H9 (cell line): ENCODE results near the gene DUSP2. TPM values are rescaled to one million over a fixed set of nuclear protein-coding genes. Genes with fewer than 3 reads are reported as not detected.

Experiments used
- DNase-seq: peaks from one replicate; pipeline ENCODE4 v3.0.0-alpha.2; 2017
- H2AFZ ChIP-seq: one replicate; pipeline ENCODE4 v1.6.1; 2013; ENCODE audit warnings: mild to moderate bottlenecking, low read length, control low read depth, moderate library complexity
- H2AK5ac ChIP-seq: 2 replicates; pipeline ENCODE4 v1.6.1; 2013; ENCODE audit warnings: low read length, control low read depth, mixed read lengths; ENCODE audit not compliant: insufficient read length
- H2BK120ac ChIP-seq: one replicate; pipeline ENCODE4 v1.6.1; 2013; ENCODE audit warnings: low read depth, mild to moderate bottlenecking, low read length, control low read depth, inconsistent platforms; ENCODE audit not compliant: poor library complexity, severe bottlenecking
- H2BK12ac ChIP-seq: 2 replicates; pipeline ENCODE4 v1.6.1; 2013; ENCODE audit warnings: low read length, control low read depth, mixed read lengths, low read depth; ENCODE audit not compliant: insufficient read length
- H2BK15ac ChIP-seq: 2 replicates; pipeline ENCODE4 v1.6.1; 2013; ENCODE audit warnings: low read depth, low read length, control low read depth
- H2BK20ac ChIP-seq: one replicate; pipeline ENCODE4 v1.6.1; 2013; ENCODE audit warnings: low read depth, mild to moderate bottlenecking, low read length, control low read depth, inconsistent platforms; ENCODE audit not compliant: poor library complexity, severe bottlenecking
- H2BK5ac ChIP-seq: 2 replicates; pipeline ENCODE4 v1.6.1; 2013; ENCODE audit warnings: low read length, control low read depth, mixed read lengths; ENCODE audit not compliant: insufficient read length
- H3K14ac ChIP-seq: 2 replicates; pipeline ENCODE4 v1.6.1; 2013; ENCODE audit warnings: low read length, control low read depth; ENCODE audit not compliant: insufficient read depth
- H3K18ac ChIP-seq: 2 replicates; pipeline ENCODE4 v1.6.1; 2013; ENCODE audit warnings: low read depth, mild to moderate bottlenecking, mixed read lengths, low read length, control low read depth; ENCODE audit not compliant: insufficient read length
- H3K23ac ChIP-seq: 2 replicates; pipeline ENCODE4 v1.6.1; 2013; ENCODE audit warnings: low read length, control low read depth, mixed read lengths, low read depth; ENCODE audit not compliant: insufficient read length
- H3K23me2 ChIP-seq: 2 replicates; pipeline ENCODE4 v1.6.1; 2013; ENCODE audit warnings: low read depth, mild to moderate bottlenecking, mixed read lengths, low read length, control low read depth; ENCODE audit not compliant: insufficient read length, poor library complexity, severe bottlenecking
- H3K27ac ChIP-seq: 2 replicates; pipeline ENCODE4 v1.5.1; 2013; ENCODE audit warnings: low read length, control low read depth, mixed read lengths, low read depth; ENCODE audit not compliant: insufficient read length
- H3K27me3 ChIP-seq: 2 replicates; pipeline ENCODE4 v1.6.1; 2013; ENCODE audit warnings: low read length, control low read depth, inconsistent platforms; ENCODE audit not compliant: insufficient read depth
- H3K4ac ChIP-seq: 2 replicates; pipeline ENCODE4 v1.6.1; 2013; ENCODE audit warnings: low read depth, mild to moderate bottlenecking, control low read depth, inconsistent platforms, low read length, moderate library complexity
- H3K4me1 ChIP-seq: 2 replicates; pipeline ENCODE4 v1.6.1; 2013; ENCODE audit warnings: low read length, control low read depth, inconsistent platforms; ENCODE audit not compliant: insufficient read depth
- H3K4me2 ChIP-seq: 2 replicates; pipeline ENCODE4 v1.6.1; 2013; ENCODE audit warnings: low read length, control low read depth, mixed read lengths; ENCODE audit not compliant: insufficient read length, insufficient read depth
- H3K56ac ChIP-seq: 2 replicates; pipeline ENCODE4 v1.6.1; 2013; ENCODE audit warnings: low read depth, mild to moderate bottlenecking, mixed read lengths, low read length, control low read depth; ENCODE audit not compliant: insufficient read length
- H3K79me1 ChIP-seq: 2 replicates; pipeline ENCODE4 v1.6.1; 2013; ENCODE audit warnings: low read depth, mild to moderate bottlenecking, moderate library complexity, low read length, control low read depth, inconsistent platforms; ENCODE audit not compliant: insufficient read depth, poor library complexity, severe bottlenecking
- H3K79me2 ChIP-seq: 2 replicates; pipeline ENCODE4 v1.6.1; 2013; ENCODE audit warnings: low read length, control low read depth, inconsistent platforms; ENCODE audit not compliant: insufficient read depth
- H3K9ac ChIP-seq: 2 replicates; pipeline ENCODE4 v1.6.1; 2013; ENCODE audit warnings: low read length, control low read depth, mixed read lengths; ENCODE audit not compliant: insufficient read length; ENCODE audit errors: extremely low read depth
- H3K9me3 ChIP-seq: one replicate; pipeline ENCODE4 v1.6.1; 2013; ENCODE audit warnings: low read depth, low read length, inconsistent platforms; ENCODE audit not compliant: control insufficient read depth
- H3T11ph ChIP-seq: one replicate; pipeline ENCODE4 v1.6.1; 2013; ENCODE audit warnings: mild to moderate bottlenecking, low read length, control low read depth, inconsistent platforms
- H4K20me1 ChIP-seq: one replicate; pipeline ENCODE4 v1.6.1; 2013; ENCODE audit not compliant: control insufficient read depth, insufficient read length, insufficient read depth
- H4K5ac ChIP-seq: 2 replicates; pipeline ENCODE4 v1.6.1; 2013; ENCODE audit warnings: low read depth, mild to moderate bottlenecking, mixed read lengths, low read length, control low read depth; ENCODE audit not compliant: insufficient read length
- H4K8ac ChIP-seq: replicated peaks from 2 replicates; pipeline ENCODE4 v1.6.1; 2013; ENCODE audit warnings: low read length, control low read depth, mixed read lengths, low read depth; ENCODE audit not compliant: insufficient read length
- H4K91ac ChIP-seq: 2 replicates; pipeline ENCODE4 v1.6.1; 2013; ENCODE audit warnings: low read depth, mild to moderate bottlenecking, moderate library complexity, mixed read lengths, low read length, control low read depth; ENCODE audit not compliant: insufficient read length
- H3K27ac Mint-ChIP-seq, 3 experiments: 2 replicates in 2 of 3; 3 replicates in 1 of 3; pipeline ENCODE4 v1.8.0; 2020 to 2021; ENCODE audit warnings: mixed read lengths in 3 of 3, mild to moderate bottlenecking in 1 of 3, moderate library complexity in 1 of 3
- H3K27me3 Mint-ChIP-seq: 2 replicates; pipeline ENCODE4 v1.8.0; 2021; ENCODE audit warnings: low read depth, mild to moderate bottlenecking, moderate library complexity, mixed read lengths
- H3K36me3 Mint-ChIP-seq, 3 experiments: 2 replicates in 2 of 3; 3 replicates in 1 of 3; pipeline ENCODE4 v1.8.0; 2020 to 2021; ENCODE audit warnings: low read depth in 3 of 3, mixed read lengths in 3 of 3; ENCODE audit not compliant: insufficient read depth in 1 of 3
- H3K4me1 Mint-ChIP-seq, 2 experiments: 2 replicates each; pipeline ENCODE4 v1.8.0; 2020; ENCODE audit warnings: mixed read lengths in 2 of 2
- H3K4me3 Mint-ChIP-seq, 2 experiments: 2 replicates in 1 of 2; 3 replicates in 1 of 2; pipeline ENCODE4 v1.8.0; 2020 to 2021; ENCODE audit warnings: mild to moderate bottlenecking in 2 of 2, mixed read lengths in 2 of 2, moderate library complexity in 1 of 2
- H3K9me3 Mint-ChIP-seq, 2 experiments: 2 replicates in 1 of 2; 3 replicates in 1 of 2; pipeline ENCODE4 v1.8.0; 2020; ENCODE audit warnings: mild to moderate bottlenecking in 2 of 2, mixed read lengths in 2 of 2, moderate library complexity in 1 of 2
- WGBS: extraction: QIAGEN DNeasy Blood & Tissue Kit; methylation state at CpG from one replicate; pipeline ENCODE4 v1.1.7; 2013; ENCODE audit warnings: missing lambda C conversion rate, low lambda C conversion rate, mixed read lengths; ENCODE audit not compliant: insufficient read length; ENCODE audit errors: extremely low coverage; 5-methylcytosine and 5-hydroxymethylcytosine counted together
- total RNA-seq: library from RNA; stranded (reverse); gene quantifications from 2 replicates; pipeline ENCODE4 v1.2.1, GENCODE V29; 2021
- TF ChIP-seq, protein P1 (sequence below): fragments of 200-600 bp; sonication (generic); conservative IDR thresholded peaks from 3 replicates; pipeline ENCODE4 v1.8.0; 2021; ENCODE audit warnings: antibody characterized with exemption, mild to moderate bottlenecking

Gene DUSP2
- total RNA-seq, 1 experiment from 2014 or later, result 14.9 TPM

DNA sequence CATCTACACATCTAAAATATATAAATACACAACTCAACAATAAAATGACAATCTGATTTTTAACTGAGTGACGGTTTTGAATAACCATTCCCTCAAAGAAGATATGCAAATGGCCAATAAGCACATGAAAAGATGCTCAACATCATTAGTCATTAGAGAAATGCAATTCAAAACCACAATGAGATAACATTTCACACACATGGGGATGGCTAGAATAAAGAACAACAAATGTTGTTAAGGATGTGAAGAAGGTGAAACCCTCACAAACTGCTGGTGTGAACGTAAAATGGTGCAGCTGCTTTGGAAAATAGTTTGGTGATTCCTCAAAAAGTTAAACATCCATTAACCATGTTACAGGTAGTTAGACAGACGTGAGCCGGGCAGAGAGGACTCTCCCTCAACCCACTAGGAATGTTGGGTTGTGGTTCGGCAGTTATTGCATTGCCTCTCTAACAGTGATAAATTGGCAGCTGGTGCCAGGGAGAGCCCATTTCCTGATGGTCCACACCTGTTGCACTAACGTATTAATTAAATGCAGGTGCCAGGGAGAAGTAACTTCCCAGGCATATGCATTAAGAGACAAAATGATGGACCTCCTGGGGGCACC, 22.3 kb upstream of the DUSP2 start:
- no peak overlapping the region for H3K4me3 Mint-ChIP-seq
- DNase-seq, result no peak
- WGBS, result no CpG with 5 or more reads among the region's 6 CpGs
- no peak overlapping the region for H3K18ac ChIP-seq
- no peak overlapping the region for H3T11ph ChIP-seq
- no peak overlapping the region for H2BK15ac ChIP-seq
- no peak overlapping the region for H4K91ac ChIP-seq
- H4K20me1 ChIP-seq, result no peaks in the 10 kb centered on the region
- peaks cover 0 to 8% (median 0%) of the 10 kb centered on the region in 3 experiments; a peak in 1 of 7 replicates for H3K36me3 Mint-ChIP-seq
- no peak overlapping the region for H3K9ac ChIP-seq
- TF ChIP-seq, protein P1, sequence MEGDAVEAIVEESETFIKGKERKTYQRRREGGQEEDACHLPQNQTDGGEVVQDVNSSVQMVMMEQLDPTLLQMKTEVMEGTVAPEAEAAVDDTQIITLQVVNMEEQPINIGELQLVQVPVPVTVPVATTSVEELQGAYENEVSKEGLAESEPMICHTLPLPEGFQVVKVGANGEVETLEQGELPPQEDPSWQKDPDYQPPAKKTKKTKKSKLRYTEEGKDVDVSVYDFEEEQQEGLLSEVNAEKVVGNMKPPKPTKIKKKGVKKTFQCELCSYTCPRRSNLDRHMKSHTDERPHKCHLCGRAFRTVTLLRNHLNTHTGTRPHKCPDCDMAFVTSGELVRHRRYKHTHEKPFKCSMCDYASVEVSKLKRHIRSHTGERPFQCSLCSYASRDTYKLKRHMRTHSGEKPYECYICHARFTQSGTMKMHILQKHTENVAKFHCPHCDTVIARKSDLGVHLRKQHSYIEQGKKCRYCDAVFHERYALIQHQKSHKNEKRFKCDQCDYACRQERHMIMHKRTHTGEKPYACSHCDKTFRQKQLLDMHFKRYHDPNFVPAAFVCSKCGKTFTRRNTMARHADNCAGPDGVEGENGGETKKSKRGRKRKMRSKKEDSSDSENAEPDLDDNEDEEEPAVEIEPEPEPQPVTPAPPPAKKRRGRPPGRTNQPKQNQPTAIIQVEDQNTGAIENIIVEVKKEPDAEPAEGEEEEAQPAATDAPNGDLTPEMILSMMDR, result no peak
- no peak overlapping the region for H3K14ac ChIP-seq
- H4K5ac ChIP-seq, result no peak overlapping the region
- H3K4me1 ChIP-seq, result peaks cover 2% of the 10 kb centered on the region; the same call in 1 of the 2 replicates
- no peaks in the 10 kb centered on the region for H3K9me3 ChIP-seq
- peaks cover 13 to 20% of the 10 kb centered on the region in 2 experiments; a peak in 3 of 4 replicates for H3K4me1 Mint-ChIP-seq
- no peak overlapping the region for H2AFZ ChIP-seq
- no peak overlapping the region for H2BK12ac ChIP-seq
- no peak overlapping the region for H3K56ac ChIP-seq
- no peaks in the 10 kb centered on the region for H3K27me3 ChIP-seq
- no peaks in the 10 kb centered on the region for H3K23me2 ChIP-seq
- no peak overlapping the region for H3K27ac ChIP-seq
- no peak overlapping the region for H3K27ac Mint-ChIP-seq
- H2BK120ac ChIP-seq, result no peak overlapping the region
- H3K4ac ChIP-seq, result no peak overlapping the region
- peaks cover 3% of the 10 kb centered on the region for H3K27me3 Mint-ChIP-seq
- no peak overlapping the region for H2BK20ac ChIP-seq
- H3K9me3 Mint-ChIP-seq, result peaks cover 8 to 18% of the 10 kb centered on the region in 2 experiments
- no peak overlapping the region for H3K23ac ChIP-seq
- no peak overlapping the region for H2BK5ac ChIP-seq
- H3K4me2 ChIP-seq, result no peak overlapping the region
- no peaks in the 10 kb centered on the region for H3K79me2 ChIP-seq
- no peak overlapping the region for H2AK5ac ChIP-seq
- H4K8ac ChIP-seq, result no peak overlapping the region
- H3K79me1 ChIP-seq, result no peaks in the 10 kb centered on the region
